Upper lobe of left lung (tissue), 4 donors: ENCODE results near the gene YPEL2.

Experiments used
- CTCF ChIP-seq, 6 experiments: fragments of 450-650 bp in 4 of 6; fragments of 200-600 bp in 2 of 6; sonication (generic) in 2 of 6; IDR thresholded peaks; one replicate each; pipeline ENCODE4 v1.5.1; 2016 to 2019; ENCODE audit warnings: antibody characterized with exemption in 6 of 6
- EP300 ChIP-seq, 4 donors: sonication (generic); formaldehyde crosslinking; IDR thresholded peaks; one replicate each; pipeline ENCODE4 v1.5.1; 2017; ENCODE audit warnings: antibody characterized with exemption in 4 of 4, control low read depth in 2 of 4
- POLR2A ChIP-seq, 4 donors: fragments of 450-650 bp; IDR thresholded peaks; one replicate each; pipeline ENCODE4 v1.5.1; 2016 to 2017; ENCODE audit warnings: antibody characterized with exemption in 4 of 4, mild to moderate bottlenecking in 2 of 4

- no peak for TF ChIP-seq CTCF (IDR thresholded peaks at IDR 0.05)
- TF ChIP-seq EP300 (IDR thresholded peaks at IDR 0.05): no peak
- no peak for TF ChIP-seq POLR2A (IDR thresholded peaks at IDR 0.05)
These were observed 64.8 kb downstream of the YPEL2 start for GRCh38 chr17:59396134-59396826.
